H9 (cell line): ENCODE data around the gene CHST15. TPM values are rescaled to one million over a fixed set of nuclear protein-coding genes. Genes with fewer than 3 reads are reported as not detected.

Source experiments
- DNase-seq: peaks from one replicate; pipeline ENCODE4 v3.0.0-alpha.2; 2017
- H2AFZ ChIP-seq: one replicate; pipeline ENCODE4 v1.6.1; 2013; ENCODE audit warnings: mild to moderate bottlenecking, low read length, control low read depth, moderate library complexity
- H2AK5ac ChIP-seq: 2 replicates; pipeline ENCODE4 v1.6.1; 2013; ENCODE audit warnings: low read length, control low read depth, mixed read lengths; ENCODE audit not compliant: insufficient read length
- H2BK120ac ChIP-seq: one replicate; pipeline ENCODE4 v1.6.1; 2013; ENCODE audit warnings: low read depth, mild to moderate bottlenecking, low read length, control low read depth, inconsistent platforms; ENCODE audit not compliant: poor library complexity, severe bottlenecking
- H2BK12ac ChIP-seq: 2 replicates; pipeline ENCODE4 v1.6.1; 2013; ENCODE audit warnings: low read length, control low read depth, mixed read lengths, low read depth; ENCODE audit not compliant: insufficient read length
- H2BK15ac ChIP-seq: 2 replicates; pipeline ENCODE4 v1.6.1; 2013; ENCODE audit warnings: low read depth, low read length, control low read depth
- H2BK20ac ChIP-seq: one replicate; pipeline ENCODE4 v1.6.1; 2013; ENCODE audit warnings: low read depth, mild to moderate bottlenecking, low read length, control low read depth, inconsistent platforms; ENCODE audit not compliant: poor library complexity, severe bottlenecking
- H2BK5ac ChIP-seq: 2 replicates; pipeline ENCODE4 v1.6.1; 2013; ENCODE audit warnings: low read length, control low read depth, mixed read lengths; ENCODE audit not compliant: insufficient read length
- H3K14ac ChIP-seq: 2 replicates; pipeline ENCODE4 v1.6.1; 2013; ENCODE audit warnings: low read length, control low read depth; ENCODE audit not compliant: insufficient read depth
- H3K18ac ChIP-seq: 2 replicates; pipeline ENCODE4 v1.6.1; 2013; ENCODE audit warnings: low read depth, mild to moderate bottlenecking, mixed read lengths, low read length, control low read depth; ENCODE audit not compliant: insufficient read length
- H3K23ac ChIP-seq: 2 replicates; pipeline ENCODE4 v1.6.1; 2013; ENCODE audit warnings: low read length, control low read depth, mixed read lengths, low read depth; ENCODE audit not compliant: insufficient read length
- H3K23me2 ChIP-seq: 2 replicates; pipeline ENCODE4 v1.6.1; 2013; ENCODE audit warnings: low read depth, mild to moderate bottlenecking, mixed read lengths, low read length, control low read depth; ENCODE audit not compliant: insufficient read length, poor library complexity, severe bottlenecking
- H3K27ac ChIP-seq: 2 replicates; pipeline ENCODE4 v1.5.1; 2013; ENCODE audit warnings: low read length, control low read depth, mixed read lengths, low read depth; ENCODE audit not compliant: insufficient read length
- H3K27me3 ChIP-seq: 2 replicates; pipeline ENCODE4 v1.6.1; 2013; ENCODE audit warnings: low read length, control low read depth, inconsistent platforms; ENCODE audit not compliant: insufficient read depth
- H3K4ac ChIP-seq: 2 replicates; pipeline ENCODE4 v1.6.1; 2013; ENCODE audit warnings: low read depth, mild to moderate bottlenecking, control low read depth, inconsistent platforms, low read length, moderate library complexity
- H3K4me1 ChIP-seq: 2 replicates; pipeline ENCODE4 v1.6.1; 2013; ENCODE audit warnings: low read length, control low read depth, inconsistent platforms; ENCODE audit not compliant: insufficient read depth
- H3K4me2 ChIP-seq: 2 replicates; pipeline ENCODE4 v1.6.1; 2013; ENCODE audit warnings: low read length, control low read depth, mixed read lengths; ENCODE audit not compliant: insufficient read length, insufficient read depth
- H3K56ac ChIP-seq: 2 replicates; pipeline ENCODE4 v1.6.1; 2013; ENCODE audit warnings: low read depth, mild to moderate bottlenecking, mixed read lengths, low read length, control low read depth; ENCODE audit not compliant: insufficient read length
- H3K79me1 ChIP-seq: 2 replicates; pipeline ENCODE4 v1.6.1; 2013; ENCODE audit warnings: low read depth, mild to moderate bottlenecking, moderate library complexity, low read length, control low read depth, inconsistent platforms; ENCODE audit not compliant: insufficient read depth, poor library complexity, severe bottlenecking
- H3K79me2 ChIP-seq: 2 replicates; pipeline ENCODE4 v1.6.1; 2013; ENCODE audit warnings: low read length, control low read depth, inconsistent platforms; ENCODE audit not compliant: insufficient read depth
- H3K9ac ChIP-seq: 2 replicates; pipeline ENCODE4 v1.6.1; 2013; ENCODE audit warnings: low read length, control low read depth, mixed read lengths; ENCODE audit not compliant: insufficient read length; ENCODE audit errors: extremely low read depth
- H3K9me3 ChIP-seq: one replicate; pipeline ENCODE4 v1.6.1; 2013; ENCODE audit warnings: low read depth, low read length, inconsistent platforms; ENCODE audit not compliant: control insufficient read depth
- H3T11ph ChIP-seq: one replicate; pipeline ENCODE4 v1.6.1; 2013; ENCODE audit warnings: mild to moderate bottlenecking, low read length, control low read depth, inconsistent platforms
- H4K20me1 ChIP-seq: one replicate; pipeline ENCODE4 v1.6.1; 2013; ENCODE audit not compliant: control insufficient read depth, insufficient read length, insufficient read depth
- H4K5ac ChIP-seq: 2 replicates; pipeline ENCODE4 v1.6.1; 2013; ENCODE audit warnings: low read depth, mild to moderate bottlenecking, mixed read lengths, low read length, control low read depth; ENCODE audit not compliant: insufficient read length
- H4K8ac ChIP-seq: replicated peaks from 2 replicates; pipeline ENCODE4 v1.6.1; 2013; ENCODE audit warnings: low read length, control low read depth, mixed read lengths, low read depth; ENCODE audit not compliant: insufficient read length
- H4K91ac ChIP-seq: 2 replicates; pipeline ENCODE4 v1.6.1; 2013; ENCODE audit warnings: low read depth, mild to moderate bottlenecking, moderate library complexity, mixed read lengths, low read length, control low read depth; ENCODE audit not compliant: insufficient read length
- H3K27ac Mint-ChIP-seq, 3 experiments: 2 replicates in 2 of 3; 3 replicates in 1 of 3; pipeline ENCODE4 v1.8.0; 2020 to 2021; ENCODE audit warnings: mixed read lengths in 3 of 3, mild to moderate bottlenecking in 1 of 3, moderate library complexity in 1 of 3
- H3K27me3 Mint-ChIP-seq: 2 replicates; pipeline ENCODE4 v1.8.0; 2021; ENCODE audit warnings: low read depth, mild to moderate bottlenecking, moderate library complexity, mixed read lengths
- H3K36me3 Mint-ChIP-seq, 3 experiments: 2 replicates in 2 of 3; 3 replicates in 1 of 3; pipeline ENCODE4 v1.8.0; 2020 to 2021; ENCODE audit warnings: low read depth in 3 of 3, mixed read lengths in 3 of 3; ENCODE audit not compliant: insufficient read depth in 1 of 3
- H3K4me1 Mint-ChIP-seq, 2 experiments: 2 replicates each; pipeline ENCODE4 v1.8.0; 2020; ENCODE audit warnings: mixed read lengths in 2 of 2
- H3K4me3 Mint-ChIP-seq, 2 experiments: 2 replicates in 1 of 2; 3 replicates in 1 of 2; pipeline ENCODE4 v1.8.0; 2020 to 2021; ENCODE audit warnings: mild to moderate bottlenecking in 2 of 2, mixed read lengths in 2 of 2, moderate library complexity in 1 of 2
- H3K9me3 Mint-ChIP-seq, 2 experiments: 2 replicates in 1 of 2; 3 replicates in 1 of 2; pipeline ENCODE4 v1.8.0; 2020; ENCODE audit warnings: mild to moderate bottlenecking in 2 of 2, mixed read lengths in 2 of 2, moderate library complexity in 1 of 2
- CTCF ChIP-seq: fragments of 200-600 bp; sonication (generic); conservative IDR thresholded peaks from 3 replicates; pipeline ENCODE4 v1.8.0; 2021; ENCODE audit warnings: antibody characterized with exemption, mild to moderate bottlenecking
- WGBS: extraction: QIAGEN DNeasy Blood & Tissue Kit; methylation state at CpG from one replicate; pipeline ENCODE4 v1.1.7; 2013; ENCODE audit warnings: missing lambda C conversion rate, low lambda C conversion rate, mixed read lengths; ENCODE audit not compliant: insufficient read length; ENCODE audit errors: extremely low coverage; 5-methylcytosine and 5-hydroxymethylcytosine counted together
- total RNA-seq: library from RNA; stranded (reverse); gene quantifications from 2 replicates; pipeline ENCODE4 v1.2.1, GENCODE V29; 2021

Gene CHST15
- total RNA-seq, 1 experiment from 2014 or later: 8.7 TPM

GRCh38 chr10:124037286-124037685, 56.1 kb downstream of the CHST15 start:
- no peak overlapping the region for H4K91ac ChIP-seq
- H4K20me1 ChIP-seq: no peaks in the 10 kb centered on the region
- H2BK5ac ChIP-seq: no peak overlapping the region
- no CpG with 5 or more reads among the region's 5 CpGs for WGBS
- no peak overlapping the region for H2AFZ ChIP-seq
- Mint-ChIP-seq H3K9me3 (no peaks in the 10 kb centered on the region), H3K36me3 (peaks cover 0 to 4% (median 0%) of the 10 kb centered on the region in 3 experiments; a peak in 3 of 7 replicates), H3K4me1 (peaks cover 24 to 25% of the 10 kb centered on the region in 2 experiments), H3K27me3 (peaks cover 2% of the 10 kb centered on the region; the same call in 1 of the 2 replicates), H3K27ac (no peak overlapping the region), H3K4me3 (no peak overlapping the region)
- TF ChIP-seq CTCF: no peak
- no peak overlapping the region for H3T11ph ChIP-seq
- no peak overlapping the region for H3K4me2 ChIP-seq
- H3K18ac ChIP-seq: no peak overlapping the region
- no peak overlapping the region for H2BK20ac ChIP-seq
- no peak overlapping the region for H2BK15ac ChIP-seq
- H3K79me1 ChIP-seq: no peaks in the 10 kb centered on the region
- H3K9me3 ChIP-seq: no peaks in the 10 kb centered on the region
- H2AK5ac ChIP-seq: no peak overlapping the region
- no peak overlapping the region for H3K27ac ChIP-seq
- H2BK120ac ChIP-seq: no peak overlapping the region
- no peaks in the 10 kb centered on the region for H3K23me2 ChIP-seq
- no peak overlapping the region for H3K4ac ChIP-seq
- no peaks in the 10 kb centered on the region for H3K79me2 ChIP-seq
- H2BK12ac ChIP-seq: no peak overlapping the region
- H3K9ac ChIP-seq: no peak overlapping the region
- no peaks in the 10 kb centered on the region for H3K27me3 ChIP-seq
- no peak overlapping the region for H4K5ac ChIP-seq
- DNase-seq: no peak
- no peak overlapping the region for H3K14ac ChIP-seq
- H3K56ac ChIP-seq: no peak overlapping the region
- no peak overlapping the region for H4K8ac ChIP-seq
- H3K4me1 ChIP-seq: peaks cover 10% of the 10 kb centered on the region
- H3K23ac ChIP-seq: no peak overlapping the region
